HEK293 (cell line): Measurements from ENCODE around the gene PFN3.
A peak's percentile ranks its signal among the peaks of the same experiment; 100 is the strongest.

Experiments used
- HOXD13 ChIP-seq: sonication (generic); formaldehyde crosslinking; IDR thresholded peaks from 2 replicates; pipeline ENCODE4 v1.8.0; 2022; ENCODE audit warnings: missing genetic modification reagents, borderline replicate concordance
- MZF1 ChIP-seq: fragments of 450-650 bp; formaldehyde crosslinking; IDR thresholded peaks from 2 replicates; pipeline ENCODE4 v1.5.1; 2017; ENCODE audit warnings: missing biosample characterization, missing genetic modification characterization, borderline replicate concordance
- TRIM28 ChIP-seq: IDR thresholded peaks from 2 replicates; pipeline ENCODE4 v1.6.1; 2011; ENCODE audit warnings: low read length, control low read depth, borderline replicate concordance
- YY2 ChIP-seq: fragments of 450-650 bp; formaldehyde crosslinking; IDR thresholded peaks from 2 replicates; pipeline ENCODE4 v1.5.1; 2016; ENCODE audit warnings: missing biosample characterization, missing genetic modification characterization
- ZBTB17 ChIP-seq: fragments of 450-650 bp; formaldehyde crosslinking; IDR thresholded peaks from 2 replicates; pipeline ENCODE4 v1.5.1; 2016; ENCODE audit warnings: missing biosample characterization, missing genetic modification characterization
- ZBTB48 ChIP-seq: fragments of 450-650 bp; formaldehyde crosslinking; IDR thresholded peaks from 2 replicates; pipeline ENCODE4 v1.5.1; 2016; ENCODE audit warnings: missing biosample characterization, missing genetic modification characterization
- ZFHX2 ChIP-seq: fragments of 450-650 bp; formaldehyde crosslinking; conservative IDR thresholded peaks from 2 replicates; pipeline ENCODE4 v1.5.1; 2016; ENCODE audit warnings: missing biosample characterization, missing genetic modification characterization
- ZFP41 ChIP-seq: fragments of 450-650 bp; formaldehyde crosslinking; IDR thresholded peaks from 2 replicates; pipeline ENCODE4 v1.5.1; 2016; ENCODE audit warnings: missing biosample characterization, missing genetic modification characterization, borderline replicate concordance
- ZNF132 ChIP-seq: fragments of 450-650 bp; formaldehyde crosslinking; IDR thresholded peaks from 2 replicates; pipeline ENCODE4 v1.5.1; 2017; ENCODE audit warnings: missing biosample characterization, missing genetic modification characterization, borderline replicate concordance
- ZNF138 ChIP-seq: fragments of 450-650 bp; formaldehyde crosslinking; IDR thresholded peaks from 2 replicates; pipeline ENCODE4 v1.5.1; 2016; ENCODE audit warnings: missing biosample characterization, missing genetic modification characterization, borderline replicate concordance
- ZNF416 ChIP-seq: fragments of 450-650 bp; formaldehyde crosslinking; IDR thresholded peaks from 2 replicates; pipeline ENCODE4 v1.5.1; 2016; ENCODE audit warnings: missing biosample characterization, missing genetic modification characterization
- ZNF433 ChIP-seq: fragments of 450-650 bp; formaldehyde crosslinking; IDR thresholded peaks from 2 replicates; pipeline ENCODE4 v1.5.1; 2016; ENCODE audit warnings: missing biosample characterization, missing genetic modification characterization, low read depth
- ZNF521 ChIP-seq: fragments of 450-650 bp; formaldehyde crosslinking; IDR thresholded peaks from 2 replicates; pipeline ENCODE4 v1.5.1; 2017; ENCODE audit warnings: missing biosample characterization, mild to moderate bottlenecking, missing genetic modification characterization
- ZNF585B ChIP-seq: fragments of 450-650 bp; formaldehyde crosslinking; IDR thresholded peaks from 2 replicates; pipeline ENCODE4 v1.5.1; 2016; ENCODE audit warnings: missing biosample characterization, missing genetic modification characterization
- ZNF629 ChIP-seq: fragments of 450-650 bp; formaldehyde crosslinking; IDR thresholded peaks from 2 replicates; pipeline ENCODE4 v1.5.1; 2017; ENCODE audit warnings: missing biosample characterization, missing genetic modification characterization
- ZNF660 ChIP-seq: fragments of 450-650 bp; IDR thresholded peaks from 2 replicates; pipeline ENCODE4 v1.5.1; 2018; ENCODE audit warnings: missing biosample characterization, mild to moderate bottlenecking, missing genetic modification characterization
- ZNF670 ChIP-seq: fragments of 450-650 bp; formaldehyde crosslinking; IDR thresholded peaks from 2 replicates; pipeline ENCODE4 v1.5.1; 2016; ENCODE audit warnings: missing biosample characterization, missing genetic modification characterization, low read depth
- ZNF747 ChIP-seq: fragments of 450-650 bp; formaldehyde crosslinking; IDR thresholded peaks from 2 replicates; pipeline ENCODE4 v1.5.1; 2016; ENCODE audit warnings: missing biosample characterization, missing genetic modification characterization
- TF ChIP-seq, protein P1 (sequence below): IDR thresholded peaks from 2 replicates; pipeline ENCODE4 v1.6.1; 2011; ENCODE audit warnings: mild to moderate bottlenecking, low read depth, low read length, borderline replicate concordance
- TF ChIP-seq, protein P2 (sequence below): fragments of 450-650 bp; formaldehyde crosslinking; IDR thresholded peaks from 2 replicates; pipeline ENCODE4 v1.5.1; 2016; ENCODE audit warnings: missing biosample characterization, missing genetic modification characterization
- TF ChIP-seq, protein P3 (sequence below): fragments of 450-650 bp; formaldehyde crosslinking; IDR thresholded peaks from 2 replicates; pipeline ENCODE4 v1.5.1; 2016; ENCODE audit warnings: missing biosample characterization, missing genetic modification characterization
- TF ChIP-seq, protein P4 (sequence below): fragments of 450-650 bp; formaldehyde crosslinking; IDR thresholded peaks from 2 replicates; pipeline ENCODE4 v1.5.1; 2017; ENCODE audit warnings: missing biosample characterization, missing genetic modification characterization
- TF ChIP-seq, protein P5 (sequence below): fragments of 450-650 bp; formaldehyde crosslinking; IDR thresholded peaks from 2 replicates; pipeline ENCODE4 v1.5.1; 2016; ENCODE audit warnings: missing biosample characterization, missing genetic modification characterization, low read depth
- TF ChIP-seq, protein P6 (sequence below): fragments of 450-650 bp; formaldehyde crosslinking; IDR thresholded peaks from 2 replicates; pipeline ENCODE4 v1.5.1; 2016; ENCODE audit warnings: missing biosample characterization, missing genetic modification characterization
- TF ChIP-seq, protein P7 (sequence below): fragments of 450-650 bp; formaldehyde crosslinking; IDR thresholded peaks from 2 replicates; pipeline ENCODE4 v1.5.1; 2016; ENCODE audit warnings: missing biosample characterization, missing genetic modification characterization

Gene PFN3

DNA sequence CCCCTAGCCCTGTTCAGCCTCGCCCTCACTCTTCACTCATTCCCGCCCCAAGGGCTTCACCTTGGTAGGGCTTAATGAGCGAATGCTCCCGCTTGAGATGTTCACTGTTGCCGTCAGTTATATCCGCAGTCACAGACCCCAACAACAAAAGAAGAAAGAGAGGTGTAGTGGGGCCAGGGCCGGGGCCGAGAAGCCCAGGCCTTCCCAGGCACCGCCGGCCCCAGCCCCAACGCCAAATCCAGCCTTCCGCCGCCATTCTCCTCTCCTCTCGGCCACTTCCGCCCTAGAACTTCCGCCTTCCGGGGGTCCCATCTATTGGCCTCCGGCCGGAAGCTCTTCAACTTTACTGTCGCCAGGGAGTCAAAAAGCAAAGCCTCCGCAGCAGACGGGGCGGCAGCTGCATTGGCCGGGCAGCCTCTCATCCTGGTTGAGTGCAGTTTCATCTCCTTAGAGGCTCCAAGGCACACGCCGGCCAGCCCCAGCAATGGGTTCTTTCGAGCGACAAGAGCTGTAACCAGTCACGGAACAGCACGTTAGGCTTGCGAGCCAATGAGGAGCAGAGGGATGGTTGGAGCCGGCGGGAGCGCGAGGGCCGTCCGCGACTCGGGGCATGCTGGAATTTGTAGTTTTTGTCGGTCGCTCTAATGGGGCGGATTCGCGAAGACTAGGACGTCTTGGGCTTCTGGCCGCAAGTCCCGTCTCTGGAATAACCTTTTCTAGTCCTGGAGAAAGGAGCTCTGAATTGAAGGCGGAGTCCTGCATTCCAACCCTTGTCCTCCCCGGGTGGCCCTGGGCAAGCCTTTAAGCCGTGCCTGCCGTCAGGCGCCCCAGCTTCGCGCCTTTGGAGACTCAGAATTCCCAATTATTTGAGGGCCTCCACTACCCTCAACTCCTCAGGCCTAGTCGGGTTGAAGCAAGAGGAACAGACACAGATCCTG lies 48.8 kb downstream of the PFN3 start, which contains the start of gene LMAN2 (continued):
- no peak for TF ChIP-seq HOXD13 (CRISPR knock-in tag)
- TF ChIP-seq ZNF629 (tag by site-specific recombination): peak; percentile 87
- TF ChIP-seq ZNF660 (tag by site-specific recombination): peak; percentile 96
- TF ChIP-seq ZNF670 (tag by site-specific recombination): no peak
- TF ChIP-seq ZNF521: no peak
- peak; percentile 48 for TF ChIP-seq ZBTB48 (tag by site-specific recombination)
- peak; percentile 95 for TF ChIP-seq ZBTB17 (tag by site-specific recombination)
- TF ChIP-seq MZF1 (tag by site-specific recombination): no peak
- TF ChIP-seq, protein P1, sequence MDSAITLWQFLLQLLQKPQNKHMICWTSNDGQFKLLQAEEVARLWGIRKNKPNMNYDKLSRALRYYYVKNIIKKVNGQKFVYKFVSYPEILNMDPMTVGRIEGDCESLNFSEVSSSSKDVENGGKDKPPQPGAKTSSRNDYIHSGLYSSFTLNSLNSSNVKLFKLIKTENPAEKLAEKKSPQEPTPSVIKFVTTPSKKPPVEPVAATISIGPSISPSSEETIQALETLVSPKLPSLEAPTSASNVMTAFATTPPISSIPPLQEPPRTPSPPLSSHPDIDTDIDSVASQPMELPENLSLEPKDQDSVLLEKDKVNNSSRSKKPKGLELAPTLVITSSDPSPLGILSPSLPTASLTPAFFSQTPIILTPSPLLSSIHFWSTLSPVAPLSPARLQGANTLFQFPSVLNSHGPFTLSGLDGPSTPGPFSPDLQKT: no peak; the same call in 1 of the 2 replicates
- TF ChIP-seq ZNF132 (tag by site-specific recombination): no peak
- TF ChIP-seq ZFP41: no peak
- TF ChIP-seq ZNF433 (tag by site-specific recombination): no peak
- TF ChIP-seq ZNF416: no peak
- peak; percentile 92 for TF ChIP-seq YY2 (tag by site-specific recombination)
- no peak for TF ChIP-seq ZNF747
- no peak for TF ChIP-seq ZFHX2 (tag by site-specific recombination)
- TF ChIP-seq, protein P2, sequence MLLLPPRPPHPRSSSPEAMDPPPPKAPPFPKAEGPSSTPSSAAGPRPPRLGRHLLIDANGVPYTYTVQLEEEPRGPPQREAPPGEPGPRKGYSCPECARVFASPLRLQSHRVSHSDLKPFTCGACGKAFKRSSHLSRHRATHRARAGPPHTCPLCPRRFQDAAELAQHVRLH (tag by site-specific recombination): peak; percentile 88
- TF ChIP-seq, protein P3, sequence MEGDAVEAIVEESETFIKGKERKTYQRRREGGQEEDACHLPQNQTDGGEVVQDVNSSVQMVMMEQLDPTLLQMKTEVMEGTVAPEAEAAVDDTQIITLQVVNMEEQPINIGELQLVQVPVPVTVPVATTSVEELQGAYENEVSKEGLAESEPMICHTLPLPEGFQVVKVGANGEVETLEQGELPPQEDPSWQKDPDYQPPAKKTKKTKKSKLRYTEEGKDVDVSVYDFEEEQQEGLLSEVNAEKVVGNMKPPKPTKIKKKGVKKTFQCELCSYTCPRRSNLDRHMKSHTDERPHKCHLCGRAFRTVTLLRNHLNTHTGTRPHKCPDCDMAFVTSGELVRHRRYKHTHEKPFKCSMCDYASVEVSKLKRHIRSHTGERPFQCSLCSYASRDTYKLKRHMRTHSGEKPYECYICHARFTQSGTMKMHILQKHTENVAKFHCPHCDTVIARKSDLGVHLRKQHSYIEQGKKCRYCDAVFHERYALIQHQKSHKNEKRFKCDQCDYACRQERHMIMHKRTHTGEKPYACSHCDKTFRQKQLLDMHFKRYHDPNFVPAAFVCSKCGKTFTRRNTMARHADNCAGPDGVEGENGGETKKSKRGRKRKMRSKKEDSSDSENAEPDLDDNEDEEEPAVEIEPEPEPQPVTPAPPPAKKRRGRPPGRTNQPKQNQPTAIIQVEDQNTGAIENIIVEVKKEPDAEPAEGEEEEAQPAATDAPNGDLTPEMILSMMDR: no peak
- TF ChIP-seq ZNF585B: no peak
- TF ChIP-seq, protein P4, sequence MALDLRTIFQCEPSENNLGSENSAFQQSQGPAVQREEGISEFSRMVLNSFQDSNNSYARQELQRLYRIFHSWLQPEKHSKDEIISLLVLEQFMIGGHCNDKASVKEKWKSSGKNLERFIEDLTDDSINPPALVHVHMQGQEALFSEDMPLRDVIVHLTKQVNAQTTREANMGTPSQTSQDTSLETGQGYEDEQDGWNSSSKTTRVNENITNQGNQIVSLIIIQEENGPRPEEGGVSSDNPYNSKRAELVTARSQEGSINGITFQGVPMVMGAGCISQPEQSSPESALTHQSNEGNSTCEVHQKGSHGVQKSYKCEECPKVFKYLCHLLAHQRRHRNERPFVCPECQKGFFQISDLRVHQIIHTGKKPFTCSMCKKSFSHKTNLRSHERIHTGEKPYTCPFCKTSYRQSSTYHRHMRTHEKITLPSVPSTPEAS (tag by site-specific recombination): peak; percentile 56
- peak; percentile 62 for TF ChIP-seq TRIM28
- TF ChIP-seq, protein P5, sequence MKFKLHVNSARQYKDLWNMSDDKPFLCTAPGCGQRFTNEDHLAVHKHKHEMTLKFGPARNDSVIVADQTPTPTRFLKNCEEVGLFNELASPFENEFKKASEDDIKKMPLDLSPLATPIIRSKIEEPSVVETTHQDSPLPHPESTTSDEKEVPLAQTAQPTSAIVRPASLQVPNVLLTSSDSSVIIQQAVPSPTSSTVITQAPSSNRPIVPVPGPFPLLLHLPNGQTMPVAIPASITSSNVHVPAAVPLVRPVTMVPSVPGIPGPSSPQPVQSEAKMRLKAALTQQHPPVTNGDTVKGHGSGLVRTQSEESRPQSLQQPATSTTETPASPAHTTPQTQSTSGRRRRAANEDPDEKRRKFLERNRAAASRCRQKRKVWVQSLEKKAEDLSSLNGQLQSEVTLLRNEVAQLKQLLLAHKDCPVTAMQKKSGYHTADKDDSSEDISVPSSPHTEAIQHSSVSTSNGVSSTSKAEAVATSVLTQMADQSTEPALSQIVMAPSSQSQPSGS: no peak
- TF ChIP-seq ZNF138 (tag by site-specific recombination): no peak
- TF ChIP-seq, protein P6, sequence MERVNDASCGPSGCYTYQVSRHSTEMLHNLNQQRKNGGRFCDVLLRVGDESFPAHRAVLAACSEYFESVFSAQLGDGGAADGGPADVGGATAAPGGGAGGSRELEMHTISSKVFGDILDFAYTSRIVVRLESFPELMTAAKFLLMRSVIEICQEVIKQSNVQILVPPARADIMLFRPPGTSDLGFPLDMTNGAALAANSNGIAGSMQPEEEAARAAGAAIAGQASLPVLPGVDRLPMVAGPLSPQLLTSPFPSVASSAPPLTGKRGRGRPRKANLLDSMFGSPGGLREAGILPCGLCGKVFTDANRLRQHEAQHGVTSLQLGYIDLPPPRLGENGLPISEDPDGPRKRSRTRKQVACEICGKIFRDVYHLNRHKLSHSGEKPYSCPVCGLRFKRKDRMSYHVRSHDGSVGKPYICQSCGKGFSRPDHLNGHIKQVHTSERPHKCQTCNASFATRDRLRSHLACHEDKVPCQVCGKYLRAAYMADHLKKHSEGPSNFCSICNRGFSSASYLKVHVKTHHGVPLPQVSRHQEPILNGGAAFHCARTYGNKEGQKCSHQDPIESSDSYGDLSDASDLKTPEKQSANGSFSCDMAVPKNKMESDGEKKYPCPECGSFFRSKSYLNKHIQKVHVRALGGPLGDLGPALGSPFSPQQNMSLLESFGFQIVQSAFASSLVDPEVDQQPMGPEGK (tag by site-specific recombination): peak; percentile 66; the same call in 1 of the 2 replicates
- TF ChIP-seq, protein P7, sequence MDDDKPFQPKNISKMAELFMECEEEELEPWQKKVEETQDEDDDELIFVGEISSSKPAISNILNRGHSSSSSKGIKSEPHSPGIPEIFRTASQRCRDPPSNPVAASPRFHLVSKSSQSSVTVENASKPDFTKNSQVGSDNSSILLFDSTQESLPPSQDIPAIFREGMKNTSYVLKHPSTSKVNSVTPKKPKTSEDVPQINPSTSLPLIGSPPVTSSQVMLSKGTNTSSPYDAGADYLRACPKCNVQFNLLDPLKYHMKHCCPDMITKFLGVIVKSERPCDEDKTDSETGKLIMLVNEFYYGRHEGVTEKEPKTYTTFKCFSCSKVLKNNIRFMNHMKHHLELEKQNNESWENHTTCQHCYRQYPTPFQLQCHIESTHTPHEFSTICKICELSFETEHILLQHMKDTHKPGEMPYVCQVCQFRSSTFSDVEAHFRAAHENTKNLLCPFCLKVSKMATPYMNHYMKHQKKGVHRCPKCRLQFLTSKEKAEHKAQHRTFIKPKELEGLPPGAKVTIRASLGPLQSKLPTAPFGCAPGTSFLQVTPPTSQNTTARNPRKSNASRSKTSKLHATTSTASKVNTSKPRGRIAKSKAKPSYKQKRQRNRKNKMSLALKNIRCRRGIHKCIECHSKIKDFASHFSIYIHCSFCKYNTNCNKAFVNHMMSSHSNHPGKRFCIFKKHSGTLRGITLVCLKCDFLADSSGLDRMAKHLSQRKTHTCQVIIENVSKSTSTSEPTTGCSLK: no peak
